HEK293 (cell line): ENCODE data around the gene RPS6KA2.

ENCODE experiments used
- CTCF ChIA-PET: fragments of 350-600 bp; formaldehyde crosslinking; extraction: SDS; loops from one replicate; lab custom pipeline; 2021; ENCODE audit warnings: antibody characterized with exemption; lab: Yijun Ruan, JAX
- POLR2A ChIA-PET: fragments of 300-600 bp; formaldehyde crosslinking; extraction: SDS; loops from one replicate; lab custom pipeline; 2020; ENCODE audit warnings: antibody characterized with exemption, inconsistent platforms; lab: Yijun Ruan, JAX
- H3K27ac ChIP-seq: fragments of 200-500 bp; sonication (Bioruptor generic); 2 replicates; pipeline ENCODE4 v1.5.1; 2014; ENCODE audit warnings: low read depth, low read length, control low read depth, inconsistent platforms; ENCODE audit errors: extremely low read depth
- H3K36me3 ChIP-seq, 2 experiments: fragments of 200-500 bp in 1 of 2; sonication (Bioruptor generic) in 1 of 2; 1 replicate in 1 of 2; 2 replicates in 1 of 2; pipeline ENCODE4 v1.5.1; 2014 to 2017; ENCODE audit warnings: inconsistent platforms in 2 of 2, low read length in 2 of 2; ENCODE audit not compliant: control insufficient read depth in 2 of 2, insufficient read depth in 1 of 2
- H3K4me1 ChIP-seq: fragments of 200-500 bp; sonication (Bioruptor generic); 2 replicates; pipeline ENCODE4 v1.5.1; 2014; ENCODE audit warnings: mild to moderate bottlenecking, low read length, inconsistent platforms; ENCODE audit not compliant: control insufficient read depth, insufficient read depth
- H3K4me3 ChIP-seq: 2 replicates; pipeline ENCODE4 v1.5.1; 2011; ENCODE audit warnings: low read depth, mild to moderate bottlenecking, control low read depth, low read length, moderate library complexity
- H3K9me3 ChIP-seq: fragments of 200-500 bp; sonication (Bioruptor generic); 2 replicates; pipeline ENCODE4 v1.5.1; 2014; ENCODE audit warnings: low read depth, low read length, inconsistent platforms; ENCODE audit not compliant: control insufficient read depth, insufficient read depth
- EGR2 ChIP-seq: fragments of 450-650 bp; formaldehyde crosslinking; IDR thresholded peaks from 2 replicates; pipeline ENCODE4 v1.5.1; 2016; ENCODE audit warnings: low read depth, missing biosample characterization, missing genetic modification characterization
- GLIS1 ChIP-seq: fragments of 450-650 bp; formaldehyde crosslinking; IDR thresholded peaks from 2 replicates; pipeline ENCODE4 v1.5.1; 2016; ENCODE audit warnings: missing biosample characterization, missing genetic modification characterization
- HOXA7 ChIP-seq: sonication (generic); formaldehyde crosslinking; IDR thresholded peaks from 2 replicates; pipeline ENCODE4 v1.8.1; 2022; ENCODE audit warnings: missing genetic modification reagents, borderline replicate concordance
- KLF1 ChIP-seq: fragments of 450-650 bp; formaldehyde crosslinking; IDR thresholded peaks from 2 replicates; pipeline ENCODE4 v1.5.1; 2016; ENCODE audit warnings: missing biosample characterization, missing genetic modification characterization
- PRDM1 ChIP-seq: fragments of 450-650 bp; formaldehyde crosslinking; IDR thresholded peaks from 2 replicates; pipeline ENCODE4; 2016; ENCODE audit warnings: missing biosample characterization, missing genetic modification characterization
- SCRT1 ChIP-seq: fragments of 450-650 bp; formaldehyde crosslinking; IDR thresholded peaks from 2 replicates; pipeline ENCODE4 v1.5.1; 2016; ENCODE audit warnings: missing biosample characterization, missing genetic modification characterization, borderline replicate concordance
- SETDB1 ChIP-seq: IDR thresholded peaks from one replicate; pipeline ENCODE4 v1.6.1; 2017; ENCODE audit warnings: mild to moderate bottlenecking, low read length, moderate library complexity, mixed read lengths; ENCODE audit not compliant: insufficient read length
- YY2 ChIP-seq: fragments of 450-650 bp; formaldehyde crosslinking; IDR thresholded peaks from 2 replicates; pipeline ENCODE4 v1.5.1; 2016; ENCODE audit warnings: missing biosample characterization, missing genetic modification characterization
- ZFHX2 ChIP-seq: fragments of 450-650 bp; formaldehyde crosslinking; conservative IDR thresholded peaks from 2 replicates; pipeline ENCODE4 v1.5.1; 2016; ENCODE audit warnings: missing biosample characterization, missing genetic modification characterization
- ZNF140 ChIP-seq: fragments of 450-650 bp; formaldehyde crosslinking; IDR thresholded peaks from 2 replicates; pipeline ENCODE4 v1.5.1; 2016; ENCODE audit warnings: missing biosample characterization, missing genetic modification characterization
- ZNF2 ChIP-seq: fragments of 450-650 bp; formaldehyde crosslinking; IDR thresholded peaks from 2 replicates; pipeline ENCODE4 v1.5.1; 2016; ENCODE audit warnings: missing biosample characterization, missing genetic modification characterization
- ZNF311 ChIP-seq: fragments of 450-650 bp; formaldehyde crosslinking; IDR thresholded peaks from 2 replicates; pipeline ENCODE4 v1.5.1; 2017; ENCODE audit warnings: missing biosample characterization, missing genetic modification characterization, borderline replicate concordance
- ZNF510 ChIP-seq: fragments of 450-650 bp; formaldehyde crosslinking; IDR thresholded peaks from 2 replicates; pipeline ENCODE4 v1.5.1; 2018; ENCODE audit warnings: mild to moderate bottlenecking, missing genetic modification characterization, missing biosample characterization; ENCODE audit not compliant: insufficient replicate concordance
- ZNF548 ChIP-seq: fragments of 450-650 bp; formaldehyde crosslinking; IDR thresholded peaks from 2 replicates; pipeline ENCODE4 v1.5.1; 2016; ENCODE audit warnings: missing biosample characterization, missing genetic modification characterization
- ZNF629 ChIP-seq: fragments of 450-650 bp; formaldehyde crosslinking; IDR thresholded peaks from 2 replicates; pipeline ENCODE4 v1.5.1; 2017; ENCODE audit warnings: missing biosample characterization, missing genetic modification characterization
- ZNF670 ChIP-seq: fragments of 450-650 bp; formaldehyde crosslinking; IDR thresholded peaks from 2 replicates; pipeline ENCODE4 v1.5.1; 2016; ENCODE audit warnings: missing biosample characterization, missing genetic modification characterization, low read depth
- ZNF837 ChIP-seq: fragments of 450-650 bp; formaldehyde crosslinking; IDR thresholded peaks from 2 replicates; pipeline ENCODE4 v1.5.1; 2016; ENCODE audit warnings: missing biosample characterization, missing genetic modification characterization
- TF ChIP-seq, protein P1 (sequence below): fragments of 450-650 bp; formaldehyde crosslinking; IDR thresholded peaks from 2 replicates; pipeline ENCODE4 v1.5.1; 2016; ENCODE audit warnings: missing biosample characterization, missing genetic modification characterization
- TF ChIP-seq, protein P2 (sequence below): fragments of 450-650 bp; IDR thresholded peaks from 2 replicates; pipeline ENCODE4 v1.5.1; 2018; ENCODE audit warnings: missing biosample characterization, mild to moderate bottlenecking, missing genetic modification characterization
- TF ChIP-seq, protein P3 (sequence below): fragments of 450-650 bp; IDR thresholded peaks from 2 replicates; pipeline ENCODE4 v1.5.1; 2018; ENCODE audit warnings: missing biosample characterization, missing genetic modification characterization
- TF ChIP-seq, protein P4 (sequence below): fragments of 450-650 bp; formaldehyde crosslinking; IDR thresholded peaks from 2 replicates; pipeline ENCODE4 v1.5.1; 2016; ENCODE audit warnings: missing biosample characterization, missing genetic modification characterization
- TF ChIP-seq, protein P5 (sequence below): fragments of 450-650 bp; formaldehyde crosslinking; IDR thresholded peaks from 2 replicates; pipeline ENCODE4 v1.5.1; 2016; ENCODE audit warnings: missing biosample characterization, missing genetic modification characterization, borderline replicate concordance
- TF ChIP-seq, protein P6 (sequence below): fragments of 450-650 bp; formaldehyde crosslinking; optimal IDR thresholded peaks from 2 replicates; pipeline ENCODE3; 2016; ENCODE audit warnings: missing biosample characterization, mild to moderate bottlenecking, missing genetic modification characterization

The RPS6KA2 gene

DNA sequence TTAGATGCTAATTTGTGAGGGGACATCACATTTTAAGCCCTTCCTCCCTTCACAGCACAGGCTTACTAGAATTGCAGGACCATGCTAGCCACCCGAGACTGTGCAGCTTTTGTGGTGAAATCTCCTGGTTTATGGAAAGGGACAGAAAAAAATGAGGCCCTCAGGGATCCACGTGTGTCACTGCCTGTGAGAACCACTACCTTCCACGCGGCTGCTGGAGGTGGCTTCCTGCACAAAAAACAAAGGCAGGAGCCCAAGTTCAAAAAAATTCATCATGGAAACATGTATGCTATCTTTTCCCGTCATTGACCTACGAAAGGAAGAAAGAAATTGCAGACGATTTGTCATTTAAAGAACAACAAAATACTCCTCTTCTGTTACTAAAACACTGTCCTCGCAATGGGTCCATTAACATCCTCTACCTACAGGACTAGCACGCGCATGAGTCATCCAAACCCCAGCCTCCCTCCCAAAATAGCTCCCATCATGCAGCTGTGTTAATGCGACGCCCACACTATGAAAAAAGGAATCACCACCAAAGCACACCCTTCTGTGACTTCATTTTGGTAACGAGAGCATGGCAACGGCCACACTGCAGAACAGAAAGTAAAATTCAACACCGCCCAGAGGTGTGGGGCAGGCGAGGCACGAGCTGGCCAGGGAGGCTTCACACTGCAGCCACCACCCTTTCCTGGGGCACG is 86.3 kb downstream of the RPS6KA2 start:
- H3K27ac ChIP-seq = no peak overlapping the region
- H3K36me3 ChIP-seq = no peaks in the 10 kb centered on the region
- TF ChIP-seq SETDB1 = peak; percentile 12
- no peak for TF ChIP-seq HOXA7 (CRISPR knock-in tag)
- TF ChIP-seq, protein P1, sequence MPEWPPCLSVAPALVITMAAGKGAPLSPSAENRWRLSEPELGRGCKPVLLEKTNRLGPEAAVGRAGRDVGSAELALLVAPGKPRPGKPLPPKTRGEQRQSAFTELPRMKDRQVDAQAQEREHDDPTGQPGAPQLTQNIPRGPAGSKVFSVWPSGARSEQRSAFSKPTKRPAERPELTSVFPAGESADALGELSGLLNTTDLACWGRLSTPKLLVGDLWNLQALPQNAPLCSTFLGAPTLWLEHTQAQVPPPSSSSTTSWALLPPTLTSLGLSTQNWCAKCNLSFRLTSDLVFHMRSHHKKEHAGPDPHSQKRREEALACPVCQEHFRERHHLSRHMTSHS (tag by site-specific recombination) = no peak
- 0 out of 2 replicates have a peak, but pooled peaks have one; percentile 41 for TF ChIP-seq EGR2
- TF ChIP-seq YY2 (tag by site-specific recombination) = no peak
- peak; percentile 70 for TF ChIP-seq ZFHX2
- TF ChIP-seq, protein P2, sequence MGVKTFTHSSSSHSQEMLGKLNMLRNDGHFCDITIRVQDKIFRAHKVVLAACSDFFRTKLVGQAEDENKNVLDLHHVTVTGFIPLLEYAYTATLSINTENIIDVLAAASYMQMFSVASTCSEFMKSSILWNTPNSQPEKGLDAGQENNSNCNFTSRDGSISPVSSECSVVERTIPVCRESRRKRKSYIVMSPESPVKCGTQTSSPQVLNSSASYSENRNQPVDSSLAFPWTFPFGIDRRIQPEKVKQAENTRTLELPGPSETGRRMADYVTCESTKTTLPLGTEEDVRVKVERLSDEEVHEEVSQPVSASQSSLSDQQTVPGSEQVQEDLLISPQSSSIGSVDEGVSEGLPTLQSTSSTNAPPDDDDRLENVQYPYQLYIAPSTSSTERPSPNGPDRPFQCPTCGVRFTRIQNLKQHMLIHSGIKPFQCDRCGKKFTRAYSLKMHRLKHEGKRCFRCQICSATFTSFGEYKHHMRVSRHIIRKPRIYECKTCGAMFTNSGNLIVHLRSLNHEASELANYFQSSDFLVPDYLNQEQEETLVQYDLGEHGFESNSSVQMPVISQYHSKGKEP (tag by site-specific recombination) = peak; percentile 71; the same call in 1 of the 2 replicates
- TF ChIP-seq, protein P3, sequence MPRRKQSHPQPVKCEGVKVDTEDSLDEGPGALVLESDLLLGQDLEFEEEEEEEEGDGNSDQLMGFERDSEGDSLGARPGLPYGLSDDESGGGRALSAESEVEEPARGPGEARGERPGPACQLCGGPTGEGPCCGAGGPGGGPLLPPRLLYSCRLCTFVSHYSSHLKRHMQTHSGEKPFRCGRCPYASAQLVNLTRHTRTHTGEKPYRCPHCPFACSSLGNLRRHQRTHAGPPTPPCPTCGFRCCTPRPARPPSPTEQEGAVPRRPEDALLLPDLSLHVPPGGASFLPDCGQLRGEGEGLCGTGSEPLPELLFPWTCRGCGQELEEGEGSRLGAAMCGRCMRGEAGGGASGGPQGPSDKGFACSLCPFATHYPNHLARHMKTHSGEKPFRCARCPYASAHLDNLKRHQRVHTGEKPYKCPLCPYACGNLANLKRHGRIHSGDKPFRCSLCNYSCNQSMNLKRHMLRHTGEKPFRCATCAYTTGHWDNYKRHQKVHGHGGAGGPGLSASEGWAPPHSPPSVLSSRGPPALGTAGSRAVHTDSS (tag by site-specific recombination) = no peak
- no peak for TF ChIP-seq SCRT1 (tag by site-specific recombination)
- TF ChIP-seq ZNF510 (tag by site-specific recombination) = no peak
- TF ChIP-seq KLF1 = peak; percentile 85
- TF ChIP-seq ZNF311 (tag by site-specific recombination) = no peak
- TF ChIP-seq, protein P4, sequence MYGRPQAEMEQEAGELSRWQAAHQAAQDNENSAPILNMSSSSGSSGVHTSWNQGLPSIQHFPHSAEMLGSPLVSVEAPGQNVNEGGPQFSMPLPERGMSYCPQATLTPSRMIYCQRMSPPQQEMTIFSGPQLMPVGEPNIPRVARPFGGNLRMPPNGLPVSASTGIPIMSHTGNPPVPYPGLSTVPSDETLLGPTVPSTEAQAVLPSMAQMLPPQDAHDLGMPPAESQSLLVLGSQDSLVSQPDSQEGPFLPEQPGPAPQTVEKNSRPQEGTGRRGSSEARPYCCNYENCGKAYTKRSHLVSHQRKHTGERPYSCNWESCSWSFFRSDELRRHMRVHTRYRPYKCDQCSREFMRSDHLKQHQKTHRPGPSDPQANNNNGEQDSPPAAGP (tag by site-specific recombination) = peak; percentile 78
- TF ChIP-seq, all 188 proteins: peak for 6
- Histone ChIP-seq H3K4me3 (no peak overlapping the region), H3K9me3 (no peaks in the 10 kb centered on the region), H3K4me1 (no peaks in the 10 kb centered on the region)
- ChIA-PET CTCF (no interaction called here), POLR2A (no interaction called here)

DNA sequence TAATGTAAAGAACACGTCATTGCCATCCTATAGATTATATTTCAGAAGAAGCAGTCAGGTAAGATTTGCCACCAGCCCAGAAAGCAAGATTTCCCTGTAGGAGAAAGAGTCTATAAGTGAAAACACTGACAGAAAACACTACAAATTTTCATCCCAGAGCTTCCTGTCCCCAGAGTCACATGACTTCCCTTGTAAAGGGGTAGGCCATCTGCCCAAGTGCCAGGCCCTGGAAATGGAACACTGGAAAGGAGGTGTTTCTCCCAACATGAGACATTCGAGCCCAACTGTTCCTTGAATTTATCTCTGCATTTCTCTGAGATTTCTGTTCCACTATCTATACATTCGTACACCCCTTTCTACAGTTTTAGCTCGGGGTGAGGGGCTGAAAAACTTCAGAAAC is 87.5 kb downstream of the RPS6KA2 start:
- no peaks in the 10 kb centered on the region for H3K4me1 ChIP-seq
- ChIA-PET POLR2A (no interaction called here), CTCF (no interaction called here)
- H3K27ac ChIP-seq = no peak overlapping the region
- H3K36me3 ChIP-seq = no peaks in the 10 kb centered on the region
- H3K4me3 ChIP-seq = no peak overlapping the region
- H3K9me3 ChIP-seq = no peaks in the 10 kb centered on the region
- no peak for TF ChIP-seq ZNF548 (tag by site-specific recombination)
- TF ChIP-seq, protein P5, sequence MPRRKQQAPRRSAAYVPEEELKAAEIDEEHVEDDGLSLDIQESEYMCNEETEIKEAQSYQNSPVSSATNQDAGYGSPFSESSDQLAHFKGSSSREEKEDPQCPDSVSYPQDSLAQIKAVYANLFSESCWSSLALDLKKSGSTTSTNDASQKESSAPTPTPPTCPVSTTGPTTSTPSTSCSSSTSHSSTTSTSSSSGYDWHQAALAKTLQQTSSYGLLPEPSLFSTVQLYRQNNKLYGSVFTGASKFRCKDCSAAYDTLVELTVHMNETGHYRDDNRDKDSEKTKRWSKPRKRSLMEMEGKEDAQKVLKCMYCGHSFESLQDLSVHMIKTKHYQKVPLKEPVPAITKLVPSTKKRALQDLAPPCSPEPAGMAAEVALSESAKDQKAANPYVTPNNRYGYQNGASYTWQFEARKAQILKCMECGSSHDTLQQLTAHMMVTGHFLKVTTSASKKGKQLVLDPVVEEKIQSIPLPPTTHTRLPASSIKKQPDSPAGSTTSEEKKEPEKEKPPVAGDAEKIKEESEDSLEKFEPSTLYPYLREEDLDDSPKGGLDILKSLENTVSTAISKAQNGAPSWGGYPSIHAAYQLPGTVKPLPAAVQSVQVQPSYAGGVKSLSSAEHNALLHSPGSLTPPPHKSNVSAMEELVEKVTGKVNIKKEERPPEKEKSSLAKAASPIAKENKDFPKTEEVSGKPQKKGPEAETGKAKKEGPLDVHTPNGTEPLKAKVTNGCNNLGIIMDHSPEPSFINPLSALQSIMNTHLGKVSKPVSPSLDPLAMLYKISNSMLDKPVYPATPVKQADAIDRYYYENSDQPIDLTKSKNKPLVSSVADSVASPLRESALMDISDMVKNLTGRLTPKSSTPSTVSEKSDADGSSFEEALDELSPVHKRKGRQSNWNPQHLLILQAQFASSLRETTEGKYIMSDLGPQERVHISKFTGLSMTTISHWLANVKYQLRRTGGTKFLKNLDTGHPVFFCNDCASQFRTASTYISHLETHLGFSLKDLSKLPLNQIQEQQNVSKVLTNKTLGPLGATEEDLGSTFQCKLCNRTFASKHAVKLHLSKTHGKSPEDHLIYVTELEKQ (tag by site-specific recombination) = no peak
- TF ChIP-seq ZNF670 (tag by site-specific recombination) = no peak
- no peak for TF ChIP-seq ZNF629 (tag by site-specific recombination)
- no peak for TF ChIP-seq ZNF140 (tag by site-specific recombination)
- no peak for TF ChIP-seq ZNF2 (tag by site-specific recombination)
- no peak for TF ChIP-seq PRDM1
- TF ChIP-seq ZNF837 = no peak
- TF ChIP-seq, protein P6, sequence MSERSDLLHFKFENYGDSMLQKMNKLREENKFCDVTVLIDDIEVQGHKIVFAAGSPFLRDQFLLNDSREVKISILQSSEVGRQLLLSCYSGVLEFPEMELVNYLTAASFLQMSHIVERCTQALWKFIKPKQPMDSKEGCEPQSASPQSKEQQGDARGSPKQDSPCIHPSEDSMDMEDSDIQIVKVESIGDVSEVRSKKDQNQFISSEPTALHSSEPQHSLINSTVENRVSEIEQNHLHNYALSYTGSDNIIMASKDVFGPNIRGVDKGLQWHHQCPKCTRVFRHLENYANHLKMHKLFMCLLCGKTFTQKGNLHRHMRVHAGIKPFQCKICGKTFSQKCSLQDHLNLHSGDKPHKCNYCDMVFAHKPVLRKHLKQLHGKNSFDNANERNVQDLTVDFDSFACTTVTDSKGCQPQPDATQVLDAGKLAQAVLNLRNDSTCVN (tag by site-specific recombination) = no peak
- TF ChIP-seq GLIS1 (tag by site-specific recombination) = no peak
- TF ChIP-seq, protein P2 (tag by site-specific recombination) = no peak
